MM.1S (cell line): ENCODE results near the gene SH3GL2.

Experiments used
- DNase-seq: peaks from one replicate; pipeline ENCODE4 v3.0.0-alpha.2; 2015
- H2AFZ ChIP-seq: fragments of 300-600 bp; sonication (generic); 2 replicates; pipeline ENCODE4 v1.6.0; 2016; ENCODE audit warnings: antibody characterized with exemption, low read length
- H3F3A ChIP-seq: fragments of 300-600 bp; sonication (generic); 2 replicates; pipeline ENCODE4 v1.6.1; 2016; ENCODE audit warnings: mild to moderate bottlenecking, antibody characterized with exemption, low read length, moderate library complexity, mixed read lengths; ENCODE audit not compliant: insufficient read depth
- H3K27ac ChIP-seq: fragments of 300-600 bp; sonication (generic); 2 replicates; pipeline ENCODE4 v1.5.1; 2016; ENCODE audit warnings: mild to moderate bottlenecking, low read length
- H3K27me3 ChIP-seq: fragments of 300-600 bp; sonication (generic); replicated peaks from 2 replicates; pipeline ENCODE4 v1.6.0; 2016; ENCODE audit warnings: low read length; ENCODE audit not compliant: insufficient read depth
- H3K36me3 ChIP-seq: fragments of 300-600 bp; sonication (generic); replicated peaks from 2 replicates; pipeline ENCODE4 v1.6.1; 2016; ENCODE audit warnings: mild to moderate bottlenecking, low read length, mixed read lengths; ENCODE audit not compliant: insufficient read depth
- H3K4me1 ChIP-seq: fragments of 300-600 bp; sonication (generic); 2 replicates; pipeline ENCODE4 v1.6.1; 2016; ENCODE audit warnings: low read length, mixed read lengths
- H3K4me2 ChIP-seq: fragments of 300-600 bp; sonication (generic); 2 replicates; pipeline ENCODE4 v1.6.0; 2016; ENCODE audit warnings: low read depth, low read length
- H3K4me3 ChIP-seq: fragments of 300-600 bp; sonication (generic); 2 replicates; pipeline ENCODE4 v1.5.1; 2016; ENCODE audit warnings: low read length, mixed read lengths
- H3K79me2 ChIP-seq: fragments of 300-600 bp; sonication (generic); 2 replicates; pipeline ENCODE4 v1.6.1; 2016; ENCODE audit warnings: mixed run types, low read length, mixed read lengths
- H3K9ac ChIP-seq: fragments of 300-600 bp; sonication (generic); 2 replicates; pipeline ENCODE4 v1.6.1; 2016; ENCODE audit warnings: low read length, mixed read lengths
- H3K9me2 ChIP-seq: fragments of 300-600 bp; sonication (generic); replicated peaks from 2 replicates; pipeline ENCODE4 v1.6.1; 2016; ENCODE audit warnings: mild to moderate bottlenecking, low read length, mixed read lengths; ENCODE audit not compliant: insufficient read depth
- H3K9me3 ChIP-seq: fragments of 300-600 bp; sonication (generic); replicated peaks from 2 replicates; pipeline ENCODE4 v1.6.1; 2016; ENCODE audit warnings: mild to moderate bottlenecking, low read length, mixed read lengths; ENCODE audit not compliant: insufficient read depth
- H4K20me1 ChIP-seq: fragments of 300-600 bp; sonication (generic); 2 replicates; pipeline ENCODE4 v1.6.1; 2016; ENCODE audit warnings: mild to moderate bottlenecking, low read length, moderate library complexity, mixed read lengths; ENCODE audit not compliant: insufficient read depth
- EZH2 ChIP-seq: fragments of 300-600 bp; sonication (generic); optimal IDR thresholded peaks from 2 replicates; pipeline ENCODE3; 2017; ENCODE audit warnings: low read depth, mild to moderate bottlenecking, antibody characterized with exemption, low read length, mixed read lengths
- EZH2phosphoT487 ChIP-seq: fragments of 300-600 bp; sonication (generic); IDR thresholded peaks from 2 replicates; pipeline ENCODE4 v1.6.1; 2018; ENCODE audit warnings: antibody characterized with exemption, low read length
- TF ChIP-seq, protein P1 (sequence below): fragments of 300-600 bp; sonication (generic); IDR thresholded peaks from 2 replicates; pipeline ENCODE4 v1.5.1; 2016; ENCODE audit warnings: antibody characterized with exemption, low read length, mixed read lengths

The SH3GL2 gene

DNA sequence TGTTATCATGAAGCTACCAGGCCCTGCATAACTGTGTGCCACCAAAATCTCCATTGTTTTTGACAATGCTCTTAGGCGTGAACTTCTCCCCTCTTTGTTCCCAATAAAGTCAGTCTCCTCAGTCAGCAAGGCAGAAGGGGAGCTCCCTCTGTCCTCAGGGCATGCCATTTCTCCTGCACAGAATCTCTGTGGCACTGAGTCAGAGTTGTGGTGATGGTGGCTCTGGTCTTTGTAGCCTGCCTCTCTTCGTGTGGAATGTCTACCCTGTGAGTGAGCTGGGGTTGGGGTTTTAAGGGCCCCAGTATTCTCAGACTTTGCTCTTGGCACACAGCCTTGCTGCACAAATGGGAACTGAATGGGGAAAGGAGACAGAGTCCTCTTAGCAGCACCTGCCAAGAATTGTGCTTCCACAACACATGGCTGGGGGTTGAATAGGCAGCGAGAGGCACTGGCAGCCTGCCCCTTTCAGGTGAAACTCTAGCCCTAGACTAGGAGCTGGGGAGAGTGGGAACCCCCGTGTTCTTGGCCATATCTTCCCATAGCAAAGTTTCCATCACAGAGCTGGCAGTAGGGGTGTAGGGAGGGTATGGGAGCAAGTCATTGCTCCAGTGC is 146.6 kb downstream of the SH3GL2 start:
- Histone ChIP-seq H3K9ac (no peak overlapping the region), H3K36me3 (no peaks in the 10 kb centered on the region), H3K79me2 (no peaks in the 10 kb centered on the region), H3K27me3 (no peaks in the 10 kb centered on the region), H4K20me1 (no peaks in the 10 kb centered on the region), H3K9me2 (no peaks in the 10 kb centered on the region), H3K9me3 (no peaks in the 10 kb centered on the region), H3F3A (no peaks in the 10 kb centered on the region), H3K4me2 (no peak overlapping the region), H3K4me1 (no peaks in the 10 kb centered on the region), H3K4me3 (no peak overlapping the region), H3K27ac (no peak overlapping the region), H2AFZ (no peak overlapping the region)
- DNase-seq: no peak
- TF ChIP-seq EZH2: no peak
- TF ChIP-seq, protein P1, sequence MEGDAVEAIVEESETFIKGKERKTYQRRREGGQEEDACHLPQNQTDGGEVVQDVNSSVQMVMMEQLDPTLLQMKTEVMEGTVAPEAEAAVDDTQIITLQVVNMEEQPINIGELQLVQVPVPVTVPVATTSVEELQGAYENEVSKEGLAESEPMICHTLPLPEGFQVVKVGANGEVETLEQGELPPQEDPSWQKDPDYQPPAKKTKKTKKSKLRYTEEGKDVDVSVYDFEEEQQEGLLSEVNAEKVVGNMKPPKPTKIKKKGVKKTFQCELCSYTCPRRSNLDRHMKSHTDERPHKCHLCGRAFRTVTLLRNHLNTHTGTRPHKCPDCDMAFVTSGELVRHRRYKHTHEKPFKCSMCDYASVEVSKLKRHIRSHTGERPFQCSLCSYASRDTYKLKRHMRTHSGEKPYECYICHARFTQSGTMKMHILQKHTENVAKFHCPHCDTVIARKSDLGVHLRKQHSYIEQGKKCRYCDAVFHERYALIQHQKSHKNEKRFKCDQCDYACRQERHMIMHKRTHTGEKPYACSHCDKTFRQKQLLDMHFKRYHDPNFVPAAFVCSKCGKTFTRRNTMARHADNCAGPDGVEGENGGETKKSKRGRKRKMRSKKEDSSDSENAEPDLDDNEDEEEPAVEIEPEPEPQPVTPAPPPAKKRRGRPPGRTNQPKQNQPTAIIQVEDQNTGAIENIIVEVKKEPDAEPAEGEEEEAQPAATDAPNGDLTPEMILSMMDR: no peak
- no peak for TF ChIP-seq EZH2phosphoT487

DNA sequence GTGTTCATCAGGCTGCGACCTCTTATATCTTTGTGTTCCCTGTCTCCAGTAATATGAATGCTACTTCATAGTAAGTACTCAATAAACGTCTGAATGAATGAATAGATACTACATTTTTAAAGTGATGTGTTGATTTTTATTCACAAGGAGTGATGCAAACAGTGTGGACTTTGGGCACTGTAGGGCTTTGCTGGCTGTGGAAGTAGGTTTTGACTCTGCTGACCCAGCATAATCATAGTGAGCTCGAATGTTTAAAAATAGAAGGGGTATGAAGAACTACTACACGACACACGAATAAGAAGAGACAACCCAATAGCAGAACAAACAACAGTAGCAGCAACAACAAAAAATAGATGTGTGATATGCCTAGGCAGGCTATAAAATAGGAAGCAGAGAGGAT is 147.4 kb downstream of the SH3GL2 start:
- no peaks in the 10 kb centered on the region for H3K27me3 ChIP-seq
- no peaks in the 10 kb centered on the region for H3K36me3 ChIP-seq
- no peaks in the 10 kb centered on the region for H4K20me1 ChIP-seq
- H3K4me3 ChIP-seq: no peak overlapping the region
- no peak overlapping the region for H3K4me2 ChIP-seq
- no peak overlapping the region for H3K9ac ChIP-seq
- H2AFZ ChIP-seq: no peak overlapping the region
- no peaks in the 10 kb centered on the region for H3K9me2 ChIP-seq
- DNase-seq: no peak
- no peaks in the 10 kb centered on the region for H3K4me1 ChIP-seq
- no peaks in the 10 kb centered on the region for H3K9me3 ChIP-seq
- no peaks in the 10 kb centered on the region for H3F3A ChIP-seq
- no peaks in the 10 kb centered on the region for H3K79me2 ChIP-seq
- TF ChIP-seq, protein P1: no peak
- TF ChIP-seq EZH2phosphoT487 (no peak), EZH2 (no peak)
- H3K27ac ChIP-seq: no peak overlapping the region

DNA sequence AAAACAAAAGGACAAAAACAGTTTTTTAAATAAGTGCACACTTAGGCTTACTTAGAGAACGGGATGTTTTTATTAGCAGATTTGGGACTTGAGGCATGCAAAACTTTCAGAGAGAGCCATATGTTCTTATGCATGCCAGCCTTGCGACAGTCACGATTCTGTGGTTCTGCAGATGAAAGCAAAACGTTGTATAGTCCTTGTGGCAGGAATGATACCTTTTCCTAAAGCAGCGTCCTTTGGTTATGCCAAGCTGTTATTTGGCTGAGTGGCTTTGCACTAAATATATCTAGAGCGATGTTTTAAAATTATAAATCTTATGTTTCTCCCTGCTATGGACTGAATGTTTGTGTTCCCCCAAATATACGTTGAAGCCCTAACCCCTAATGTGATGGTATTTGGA is 152.0 kb downstream of the SH3GL2 start:
- H3K4me1 ChIP-seq: no peaks in the 10 kb centered on the region
- no peaks in the 10 kb centered on the region for H3F3A ChIP-seq
- no peaks in the 10 kb centered on the region for H3K27me3 ChIP-seq
- no peak for DNase-seq
- no peak overlapping the region for H3K27ac ChIP-seq
- no peak overlapping the region for H3K4me3 ChIP-seq
- H3K79me2 ChIP-seq: no peaks in the 10 kb centered on the region
- TF ChIP-seq EZH2phosphoT487: no peak
- TF ChIP-seq, protein P1: no peak
- TF ChIP-seq EZH2: no peak
- no peaks in the 10 kb centered on the region for H4K20me1 ChIP-seq
- no peak overlapping the region for H3K9ac ChIP-seq
- H3K9me3 ChIP-seq: no peaks in the 10 kb centered on the region
- no peaks in the 10 kb centered on the region for H3K9me2 ChIP-seq
- H2AFZ ChIP-seq: no peak overlapping the region
- no peak overlapping the region for H3K4me2 ChIP-seq
- no peaks in the 10 kb centered on the region for H3K36me3 ChIP-seq
